Activated CD4-positive, alpha-beta T cell treated with anti-CD3 and anti-CD28 coated beads, Interleukin-2, amount 50 U/mL, for 1 hour (primary cell): Measurements from ENCODE around the gene BARHL2.

Experiments
- DNase-seq: peaks from one replicate; pipeline ENCODE4 v3.0.0-alpha.2; 2020

The BARHL2 gene

GRCh38 chr1:90708826-90709225, 8.3 kb downstream of the BARHL2 start:
- no peak for DNase-seq

GRCh38 chr1:90708236-90708786, 8.8 kb downstream of the BARHL2 start:
- DNase-seq, result no peak

- no peak for DNase-seq
Observed at GRCh38 chr1:90707363-90707710, 9.8 kb downstream of the BARHL2 start.

- no peak for DNase-seq
Observed at GRCh38 chr1:90706437-90707362, 10.4 kb downstream of the BARHL2 start.

- no peak for DNase-seq
Observed at GRCh38 chr1:90705956-90706355, 11.1 kb downstream of the BARHL2 start.

- no peak for DNase-seq
Observed at GRCh38 chr1:90704817-90705216, 12.3 kb downstream of the BARHL2 start.

GRCh38 chr1:90694846-90695245, 22.3 kb downstream of the BARHL2 start:
- no peak for DNase-seq

GRCh38 chr1:90687747-90688146, 29.4 kb downstream of the BARHL2 start:
- no peak for DNase-seq

GRCh38 chr1:90675161-90675847, 41.8 kb downstream of the BARHL2 start:
- no peak for DNase-seq

- DNase-seq, result no peak
Observed at GRCh38 chr1:90671741-90672140, 45.4 kb downstream of the BARHL2 start.

- no peak for DNase-seq
Observed at GRCh38 chr1:90671251-90671650, 45.9 kb downstream of the BARHL2 start.
